ENCODE data around the gene CHGA. TPM values are rescaled to one million over a fixed set of nuclear protein-coding genes. Genes with fewer than 3 reads are reported as not detected.

Gene CHGA
- total and polyA plus RNA-seq, 4 donors: 0.47 to 4.4 (median 0.82) TPM

DNA sequence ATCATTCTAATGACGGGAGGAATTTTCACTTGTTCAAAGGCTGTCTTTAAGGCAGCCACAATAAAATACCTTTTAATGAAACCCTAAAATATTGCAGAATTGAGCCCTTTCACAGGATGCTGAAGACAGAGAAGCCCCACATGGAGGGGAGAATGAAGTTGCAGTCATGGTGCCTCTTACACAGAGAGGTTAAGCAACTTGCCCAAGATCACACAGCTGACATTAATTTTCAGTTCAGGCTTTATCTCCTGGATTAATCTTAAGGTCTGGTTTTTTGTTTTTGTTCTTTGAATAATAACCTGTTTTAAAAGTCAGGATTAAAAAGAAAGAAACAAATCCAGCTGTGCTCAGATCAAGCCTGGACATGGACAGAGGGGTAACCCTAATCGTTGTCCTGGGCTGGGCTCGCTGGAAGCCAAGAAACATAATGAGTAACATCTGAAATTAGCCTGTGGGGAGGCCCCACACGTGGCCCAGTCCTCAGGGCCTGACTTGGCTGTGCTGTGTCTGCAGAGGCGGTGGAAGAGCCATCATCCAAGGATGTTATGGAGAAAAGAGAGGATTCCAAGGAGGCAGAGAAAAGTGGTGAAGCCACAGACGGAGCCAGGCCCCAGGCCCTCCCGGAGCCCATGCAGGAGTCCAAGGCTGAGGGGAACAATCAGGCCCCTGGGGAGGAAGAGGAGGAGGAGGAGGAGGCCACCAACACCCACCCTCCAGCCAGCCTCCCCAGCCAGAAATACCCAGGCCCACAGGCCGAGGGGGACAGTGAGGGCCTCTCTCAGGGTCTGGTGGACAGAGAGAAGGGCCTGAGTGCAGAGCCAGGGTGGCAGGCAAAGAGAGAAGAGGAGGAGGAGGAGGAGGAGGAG lies 8.0 kb downstream of the CHGA start:
- Histone ChIP-seq H3K27me3 (ENCODE audit: control insufficient read depth in 3 of 3, insufficient read depth in 3 of 3, low read length in 2 of 3) (no peaks in the 10 kb centered on the region), H3K27ac (ENCODE audit: low read depth in 1 of 2, low read length in 1 of 2) (no peak overlapping the region), H3K4me1 (ENCODE audit: control insufficient read depth in 5 of 5, insufficient read depth in 5 of 5, low read length in 5 of 5) (no peaks in the 10 kb centered on the region), H3K4me3 (no peak overlapping the region), H3K36me3 (ENCODE audit: control insufficient read depth in 4 of 4, insufficient read depth in 4 of 4, low read length in 4 of 4) (peaks cover 0 to 6% (median 0%) of the 10 kb centered on the region in 4 donors), H3K9ac (ENCODE audit: insufficient read depth in 1 of 2, low read length in 2 of 2) (no peak overlapping the region), H3K9me3 (ENCODE audit: control insufficient read depth in 4 of 4, insufficient read depth in 3 of 4, low read length in 3 of 4) (no peaks in the 10 kb centered on the region)
- TF ChIP-seq, protein P1, sequence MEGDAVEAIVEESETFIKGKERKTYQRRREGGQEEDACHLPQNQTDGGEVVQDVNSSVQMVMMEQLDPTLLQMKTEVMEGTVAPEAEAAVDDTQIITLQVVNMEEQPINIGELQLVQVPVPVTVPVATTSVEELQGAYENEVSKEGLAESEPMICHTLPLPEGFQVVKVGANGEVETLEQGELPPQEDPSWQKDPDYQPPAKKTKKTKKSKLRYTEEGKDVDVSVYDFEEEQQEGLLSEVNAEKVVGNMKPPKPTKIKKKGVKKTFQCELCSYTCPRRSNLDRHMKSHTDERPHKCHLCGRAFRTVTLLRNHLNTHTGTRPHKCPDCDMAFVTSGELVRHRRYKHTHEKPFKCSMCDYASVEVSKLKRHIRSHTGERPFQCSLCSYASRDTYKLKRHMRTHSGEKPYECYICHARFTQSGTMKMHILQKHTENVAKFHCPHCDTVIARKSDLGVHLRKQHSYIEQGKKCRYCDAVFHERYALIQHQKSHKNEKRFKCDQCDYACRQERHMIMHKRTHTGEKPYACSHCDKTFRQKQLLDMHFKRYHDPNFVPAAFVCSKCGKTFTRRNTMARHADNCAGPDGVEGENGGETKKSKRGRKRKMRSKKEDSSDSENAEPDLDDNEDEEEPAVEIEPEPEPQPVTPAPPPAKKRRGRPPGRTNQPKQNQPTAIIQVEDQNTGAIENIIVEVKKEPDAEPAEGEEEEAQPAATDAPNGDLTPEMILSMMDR (IDR thresholded peaks at IDR 0.05; ENCODE audit: control extremely low read depth, extremely low read depth): no peak
- DNase-seq: no peak
- 78 to 82% methylated on average over 8 of the region's 8 CpGs for WGBS, 2 donors
- ATAC-seq (ENCODE audit: insufficient read depth, low FRiP score): no peak

DNA sequence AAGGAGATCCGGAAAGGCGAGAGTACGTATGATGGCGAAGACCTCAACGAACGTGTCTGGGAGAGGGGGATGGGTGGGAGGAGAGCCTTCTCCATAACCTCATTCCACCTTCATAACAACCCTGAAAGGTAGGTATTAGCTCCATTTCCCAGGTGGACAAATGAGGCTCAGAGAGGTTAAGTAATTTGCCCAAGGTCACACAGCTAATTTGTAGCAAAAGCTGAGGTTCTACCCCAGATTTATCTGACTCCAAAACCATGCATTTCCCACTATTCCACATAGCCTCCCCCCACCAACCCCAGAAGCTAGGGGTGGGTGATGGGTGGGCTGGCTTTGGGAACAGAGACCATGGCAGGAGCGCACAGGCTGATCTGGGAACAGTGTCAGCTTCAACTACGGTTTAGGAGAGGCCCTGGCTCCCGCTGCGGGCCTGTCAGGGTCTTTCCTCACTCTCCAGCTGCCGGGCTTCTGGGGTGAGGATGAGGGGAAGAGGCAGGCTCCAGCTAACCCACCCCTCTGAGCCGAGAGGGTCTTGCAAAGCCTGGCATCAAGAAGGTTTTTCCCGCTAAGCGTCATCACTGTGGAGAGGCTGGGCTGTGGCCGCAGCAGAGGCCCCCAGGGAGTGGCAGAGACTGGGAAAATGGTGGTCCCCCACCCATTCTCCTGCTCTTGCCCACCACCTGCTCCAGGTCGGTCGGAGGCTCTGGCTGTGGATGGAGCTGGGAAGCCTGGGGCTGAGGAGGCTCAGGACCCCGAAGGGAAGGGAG lies 8.9 kb downstream of the CHGA start:
- ATAC-seq (ENCODE audit: insufficient read depth, low FRiP score) (no peak), DNase-seq (no peak)
- Histone ChIP-seq H3K27me3 (ENCODE audit: control insufficient read depth in 3 of 3, insufficient read depth in 3 of 3, low read length in 2 of 3) (no peaks in the 10 kb centered on the region), H3K4me3 (no peak overlapping the region), H3K4me1 (ENCODE audit: control insufficient read depth in 5 of 5, insufficient read depth in 5 of 5, low read length in 5 of 5) (no peaks in the 10 kb centered on the region), H3K36me3 (ENCODE audit: control insufficient read depth in 4 of 4, insufficient read depth in 4 of 4, low read length in 4 of 4) (peaks cover 0 to 11% (median 0%) of the 10 kb centered on the region in 4 donors), H3K9me3 (ENCODE audit: control insufficient read depth in 4 of 4, insufficient read depth in 3 of 4, low read length in 3 of 4) (no peaks in the 10 kb centered on the region), H3K9ac (ENCODE audit: insufficient read depth in 1 of 2, low read length in 2 of 2) (no peak overlapping the region), H3K27ac (ENCODE audit: low read depth in 1 of 2, low read length in 1 of 2) (no peak overlapping the region)
- TF ChIP-seq, protein P1 (IDR thresholded peaks at IDR 0.05; ENCODE audit: control extremely low read depth, extremely low read depth): no peak
- WGBS, 2 donors: 89 to 93% methylated on average over 18 of the region's 18 CpGs

DNA sequence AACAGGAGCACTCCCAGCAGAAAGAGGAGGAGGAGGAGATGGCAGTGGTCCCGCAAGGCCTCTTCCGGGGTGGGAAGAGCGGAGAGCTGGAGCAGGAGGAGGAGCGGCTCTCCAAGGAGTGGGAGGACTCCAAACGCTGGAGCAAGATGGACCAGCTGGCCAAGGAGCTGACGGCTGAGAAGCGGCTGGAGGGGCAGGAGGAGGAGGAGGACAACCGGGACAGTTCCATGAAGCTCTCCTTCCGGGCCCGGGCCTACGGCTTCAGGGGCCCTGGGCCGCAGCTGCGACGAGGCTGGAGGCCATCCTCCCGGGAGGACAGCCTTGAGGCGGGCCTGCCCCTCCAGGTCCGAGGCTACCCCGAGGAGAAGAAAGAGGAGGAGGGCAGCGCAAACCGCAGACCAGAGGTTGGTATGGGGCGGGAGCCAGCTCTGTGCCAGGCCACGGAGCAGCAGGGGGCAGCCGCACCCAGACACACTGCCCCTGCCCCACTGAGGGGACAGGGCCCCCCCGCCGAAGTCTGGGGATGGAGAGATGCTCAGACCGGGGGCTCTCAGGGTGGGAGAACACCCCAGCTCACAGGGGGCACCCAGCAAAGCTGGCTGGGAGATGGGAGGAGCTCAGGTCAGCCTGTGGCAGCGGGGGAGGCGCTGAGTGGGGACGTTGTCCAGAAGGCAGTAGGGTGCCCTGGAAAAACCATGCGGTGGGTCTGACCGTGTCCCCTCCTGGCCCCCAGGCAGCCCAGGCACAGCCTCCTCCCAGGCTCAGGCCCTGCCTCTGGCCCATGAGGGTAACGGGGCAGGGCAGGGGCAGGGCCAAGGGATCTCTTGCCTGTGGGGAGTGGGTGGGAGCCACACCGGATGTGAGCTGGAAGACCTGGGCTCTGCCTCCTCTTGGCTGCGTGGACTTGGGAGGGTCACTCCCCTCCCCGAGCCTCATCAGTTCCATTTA lies 9.8 kb downstream of the CHGA start:
- TF ChIP-seq, protein P1 (IDR thresholded peaks at IDR 0.05; ENCODE audit: control extremely low read depth, extremely low read depth): no peak
- Histone ChIP-seq H3K27ac (ENCODE audit: low read depth in 1 of 2, low read length in 1 of 2) (no peak overlapping the region), H3K4me1 (ENCODE audit: control insufficient read depth in 5 of 5, insufficient read depth in 5 of 5, low read length in 5 of 5) (no peaks in the 10 kb centered on the region), H3K9me3 (ENCODE audit: control insufficient read depth in 4 of 4, insufficient read depth in 3 of 4, low read length in 3 of 4) (no peaks in the 10 kb centered on the region), H3K36me3 (ENCODE audit: control insufficient read depth in 4 of 4, insufficient read depth in 4 of 4, low read length in 4 of 4) (peaks cover 0 to 15% (median 0%) of the 10 kb centered on the region in 4 donors), H3K9ac (ENCODE audit: insufficient read depth in 1 of 2, low read length in 2 of 2) (no peak overlapping the region), H3K4me3 (no peak overlapping the region), H3K27me3 (ENCODE audit: control insufficient read depth in 3 of 3, insufficient read depth in 3 of 3, low read length in 2 of 3) (no peaks in the 10 kb centered on the region)
- WGBS, 2 donors: 86 to 90% methylated on average over 25 to 35 of the region's 35 CpGs
- ATAC-seq (ENCODE audit: insufficient read depth, low FRiP score) (no peak), DNase-seq (no peak)
